ENCODE measurements around the gene OPALIN.

The OPALIN gene

DNA sequence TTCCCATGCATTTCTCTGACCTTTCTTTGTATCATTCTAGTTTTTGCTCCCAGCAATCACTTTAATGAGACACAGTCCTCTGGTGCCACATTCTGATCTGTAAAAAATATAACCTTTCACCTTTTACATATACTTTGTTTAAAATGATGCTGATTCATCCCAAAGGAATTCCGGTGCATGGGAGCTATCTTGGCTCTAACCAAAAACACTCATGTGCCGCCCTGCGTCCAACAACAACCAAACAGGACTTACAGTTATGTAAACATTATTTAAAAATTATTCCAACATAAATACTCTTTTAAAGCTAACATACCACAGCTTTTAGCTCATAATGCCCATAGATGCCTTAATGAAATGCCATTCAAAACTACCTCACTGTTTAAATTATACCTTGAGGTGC lies 7.7 kb upstream of the OPALIN start:
- TF ChIP-seq CTCF (conservative IDR thresholded peaks at IDR 0.05; ENCODE audit: low read length), result no peak
- H3K4me3 ChIP-seq (ENCODE audit: low read length), result no peak overlapping the region
- no peak for DNase-seq (ENCODE audit: low read depth)

DNA sequence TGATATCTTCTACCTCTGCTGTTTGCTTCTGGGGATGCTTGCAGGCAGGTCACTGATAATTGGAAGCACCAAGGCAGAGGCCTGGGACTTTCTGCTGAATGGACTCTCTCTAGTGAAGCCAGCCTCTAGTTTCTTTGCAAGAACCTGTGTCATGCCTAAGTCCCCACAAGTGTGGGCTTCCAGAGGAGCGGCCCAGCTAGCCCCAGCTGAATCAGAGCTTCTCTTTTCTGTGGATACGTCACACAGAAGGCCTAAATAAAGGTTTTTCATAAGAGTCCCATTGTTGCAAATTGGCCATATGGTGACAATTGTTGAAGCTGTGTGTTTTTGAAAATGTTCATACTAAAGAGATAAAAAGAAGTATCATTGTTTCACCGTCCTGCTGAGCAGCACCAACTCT lies 6.8 kb upstream of the OPALIN start:
- TF ChIP-seq CTCF (conservative IDR thresholded peaks at IDR 0.05; ENCODE audit: low read length), result no peak
- H3K4me3 ChIP-seq (ENCODE audit: low read length), result no peak overlapping the region
- no peak for DNase-seq (ENCODE audit: low read depth)

DNA sequence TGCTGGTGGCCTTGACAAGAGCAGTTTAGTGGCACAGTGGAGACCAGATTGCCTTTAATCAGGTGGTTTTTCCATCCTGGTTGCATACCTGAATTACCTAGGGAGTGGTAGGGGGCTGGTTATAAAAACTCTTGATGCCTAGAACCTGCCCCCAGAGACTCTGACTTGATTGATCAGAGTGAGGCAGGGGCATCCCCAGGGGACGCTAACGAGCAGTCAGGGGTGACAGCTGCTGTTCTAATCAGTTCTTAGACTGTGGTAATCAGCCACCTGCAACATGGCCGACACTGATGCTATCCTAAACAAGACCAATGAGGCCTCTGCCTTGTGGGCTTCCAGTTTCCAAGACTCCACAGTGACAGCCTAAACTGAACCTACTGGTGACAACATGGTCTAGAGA lies 2.0 kb upstream of the OPALIN start:
- TF ChIP-seq CTCF (conservative IDR thresholded peaks at IDR 0.05; ENCODE audit: low read length), result no peak
- no peak for DNase-seq (ENCODE audit: low read depth)
- H3K4me3 ChIP-seq (ENCODE audit: low read length), result no peak overlapping the region

DNA sequence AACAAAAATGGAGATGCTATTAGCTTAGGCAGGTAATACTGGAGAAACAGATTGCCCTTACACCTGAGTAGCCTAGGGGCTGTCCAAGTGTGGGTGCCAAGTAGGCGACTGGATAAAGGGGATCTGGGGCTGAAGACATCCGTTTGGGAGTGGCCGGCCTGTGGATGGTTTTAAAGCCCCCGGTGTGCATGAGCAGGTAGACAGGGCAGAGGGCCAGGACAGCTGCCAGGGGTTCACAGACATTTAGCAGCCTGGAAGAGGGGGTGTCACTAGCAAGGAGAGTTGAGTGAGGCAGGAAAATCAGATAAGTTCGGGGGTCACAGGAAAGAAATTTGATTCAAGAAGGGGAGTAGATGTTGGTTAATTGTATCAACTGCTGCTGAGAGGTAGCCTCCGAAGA lies 1.5 kb upstream of the OPALIN start:
- DNase-seq (ENCODE audit: low read depth), result no peak
- H3K4me3 ChIP-seq (ENCODE audit: low read length), result no peak overlapping the region
- TF ChIP-seq CTCF (conservative IDR thresholded peaks at IDR 0.05; ENCODE audit: low read length), result no peak

DNA sequence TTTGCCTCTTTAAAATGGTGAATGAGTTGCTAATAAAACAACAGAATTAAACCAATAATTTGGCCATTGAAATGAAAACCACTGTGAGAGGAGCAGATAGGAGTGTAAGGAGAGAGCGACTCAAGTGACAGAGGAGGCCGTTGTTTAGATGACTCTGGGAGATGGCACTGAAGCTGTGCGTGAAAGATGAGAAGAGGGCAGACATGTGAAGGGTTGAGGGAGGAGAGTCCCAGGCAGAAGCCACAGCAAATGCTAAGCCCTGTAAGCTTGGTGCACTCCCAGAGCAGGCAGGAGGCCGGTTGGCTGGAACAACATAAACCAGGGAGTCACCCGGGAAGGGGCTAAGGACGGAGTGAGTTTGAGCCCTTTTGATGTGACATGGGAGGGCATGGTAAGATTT lies 814 bp upstream of the OPALIN start:
- no peak overlapping the region for H3K4me3 ChIP-seq (ENCODE audit: low read length)
- no peak for TF ChIP-seq CTCF (conservative IDR thresholded peaks at IDR 0.05; ENCODE audit: low read length)
- no peak for DNase-seq (ENCODE audit: low read depth)

- no peak for TF ChIP-seq CTCF (conservative IDR thresholded peaks at IDR 0.05; ENCODE audit: low read length)
- no peak for DNase-seq (ENCODE audit: low read depth)
- no peak overlapping the region for H3K4me3 ChIP-seq (ENCODE audit: low read length)
These were observed 1.7 kb downstream of the OPALIN start for GRCh38 chr10:96357038-96357620.

- TF ChIP-seq CTCF (conservative IDR thresholded peaks at IDR 0.05; ENCODE audit: low read length), result no peak
- no peak overlapping the region for H3K4me3 ChIP-seq (ENCODE audit: low read length)
- DNase-seq (ENCODE audit: low read depth), result no peak
These were observed 6.2 kb downstream of the OPALIN start for GRCh38 chr10:96352582-96352981.
